ENCODE data around the gene MBTPS1. TPM values are rescaled to one million over a fixed set of nuclear protein-coding genes. Genes with fewer than 3 reads are reported as not detected.
A peak's percentile ranks its signal among the peaks of the same experiment; 100 is the strongest.

Gene MBTPS1
- total RNA-seq, 1 donor from 2014 or later: 70.9 TPM

DNA sequence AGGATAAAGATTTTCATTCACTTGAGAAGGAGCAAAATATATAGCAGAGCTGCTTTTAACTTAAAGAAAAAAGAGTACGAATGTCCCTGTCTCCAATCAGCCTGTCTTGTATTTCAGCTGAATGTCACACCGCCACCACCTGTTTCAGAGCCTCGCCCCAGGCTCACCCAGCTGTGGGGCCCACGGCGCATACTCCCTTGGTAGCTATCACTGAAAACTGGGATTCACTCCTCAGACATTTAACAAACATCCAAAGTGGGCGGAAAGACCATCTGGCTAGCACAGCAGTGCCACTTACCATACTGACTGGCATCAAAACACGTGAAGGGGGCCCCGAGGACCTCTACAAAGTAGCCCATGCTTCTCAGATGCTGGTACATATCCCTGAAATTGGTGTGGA, 48.7 kb downstream of the MBTPS1 start:
- no peaks in the 10 kb centered on the region for H3K27me3 ChIP-seq (ENCODE audit: control insufficient read depth, insufficient read depth, low read length)
- no peak for TF ChIP-seq CTCF (IDR thresholded peaks at IDR 0.05; ENCODE audit: insufficient read depth, low read length, poor library complexity, severe bottlenecking)
- peaks cover 10% of the 10 kb centered on the region for H3K36me3 ChIP-seq (ENCODE audit: control insufficient read depth, insufficient read depth, low read length)
- DNase-seq (ENCODE audit: low read depth): no peak
- H3K4me3 ChIP-seq (ENCODE audit: low read depth, low read length): no peak overlapping the region

DNA sequence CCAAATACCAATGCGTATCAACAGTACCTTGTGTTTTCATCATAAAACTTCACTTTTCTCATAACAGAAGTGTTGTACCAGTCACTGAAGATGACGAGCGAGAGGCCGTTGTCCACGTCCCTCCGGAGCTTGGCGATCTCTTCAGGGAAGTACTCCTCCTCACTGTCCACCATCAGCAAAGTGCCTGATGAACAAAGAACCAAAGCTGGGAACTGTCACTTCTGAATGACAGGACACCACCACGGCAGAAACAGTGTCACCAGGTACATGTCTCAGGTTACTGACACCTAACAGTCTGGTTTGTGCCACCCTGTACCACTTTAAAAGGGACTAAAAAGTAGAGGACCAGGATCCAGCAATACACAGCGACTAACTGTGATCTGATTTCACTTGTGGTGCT, 49.1 kb downstream of the MBTPS1 start:
- Histone ChIP-seq H3K36me3 (ENCODE audit: control insufficient read depth, insufficient read depth, low read length) (peaks cover 10% of the 10 kb centered on the region), H3K27me3 (ENCODE audit: control insufficient read depth, insufficient read depth, low read length) (no peaks in the 10 kb centered on the region), H3K4me3 (ENCODE audit: low read depth, low read length) (no peak overlapping the region)
- DNase-seq (ENCODE audit: low read depth): no peak
- TF ChIP-seq CTCF (IDR thresholded peaks at IDR 0.05; ENCODE audit: insufficient read depth, low read length, poor library complexity, severe bottlenecking): no peak

- DNase-seq (ENCODE audit: low read depth): peak; percentile 14
- H3K27me3 ChIP-seq (ENCODE audit: control insufficient read depth, insufficient read depth, low read length): no peaks in the 10 kb centered on the region
- peak; percentile 83 for TF ChIP-seq CTCF (IDR thresholded peaks at IDR 0.05; ENCODE audit: insufficient read depth, low read length, poor library complexity, severe bottlenecking)
- peaks cover 8% of the 10 kb centered on the region for H3K36me3 ChIP-seq (ENCODE audit: control insufficient read depth, insufficient read depth, low read length)
- no peak overlapping the region for H3K4me3 ChIP-seq (ENCODE audit: low read depth, low read length)
Observed at GRCh38 chr16:84065536-84066132, 51.1 kb downstream of the MBTPS1 start.

DNA sequence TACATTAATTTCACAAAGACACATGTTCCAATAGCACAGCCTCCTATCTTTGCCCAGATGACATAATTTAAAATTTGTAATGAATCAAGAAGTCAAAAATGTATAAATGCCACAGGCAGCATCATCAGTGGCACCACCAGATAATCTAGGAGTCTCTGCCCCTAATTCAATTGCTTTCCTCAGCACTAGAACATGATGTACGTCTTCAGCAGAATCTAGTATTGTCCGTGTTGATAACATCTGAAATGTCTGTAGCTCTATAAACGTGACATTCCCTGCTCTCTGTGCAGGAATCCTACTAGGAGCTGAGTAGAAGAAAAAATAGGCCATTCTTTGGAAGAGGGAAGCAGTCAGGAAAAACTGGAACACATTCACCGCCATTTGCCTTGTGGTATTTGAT, 52.8 kb downstream of the MBTPS1 start:
- no peak for DNase-seq (ENCODE audit: low read depth)
- Histone ChIP-seq H3K36me3 (ENCODE audit: control insufficient read depth, insufficient read depth, low read length) (peaks cover 4% of the 10 kb centered on the region), H3K4me3 (ENCODE audit: low read depth, low read length) (no peak overlapping the region), H3K27me3 (ENCODE audit: control insufficient read depth, insufficient read depth, low read length) (no peaks in the 10 kb centered on the region)
- no peak for TF ChIP-seq CTCF (IDR thresholded peaks at IDR 0.05; ENCODE audit: insufficient read depth, low read length, poor library complexity, severe bottlenecking)

DNA sequence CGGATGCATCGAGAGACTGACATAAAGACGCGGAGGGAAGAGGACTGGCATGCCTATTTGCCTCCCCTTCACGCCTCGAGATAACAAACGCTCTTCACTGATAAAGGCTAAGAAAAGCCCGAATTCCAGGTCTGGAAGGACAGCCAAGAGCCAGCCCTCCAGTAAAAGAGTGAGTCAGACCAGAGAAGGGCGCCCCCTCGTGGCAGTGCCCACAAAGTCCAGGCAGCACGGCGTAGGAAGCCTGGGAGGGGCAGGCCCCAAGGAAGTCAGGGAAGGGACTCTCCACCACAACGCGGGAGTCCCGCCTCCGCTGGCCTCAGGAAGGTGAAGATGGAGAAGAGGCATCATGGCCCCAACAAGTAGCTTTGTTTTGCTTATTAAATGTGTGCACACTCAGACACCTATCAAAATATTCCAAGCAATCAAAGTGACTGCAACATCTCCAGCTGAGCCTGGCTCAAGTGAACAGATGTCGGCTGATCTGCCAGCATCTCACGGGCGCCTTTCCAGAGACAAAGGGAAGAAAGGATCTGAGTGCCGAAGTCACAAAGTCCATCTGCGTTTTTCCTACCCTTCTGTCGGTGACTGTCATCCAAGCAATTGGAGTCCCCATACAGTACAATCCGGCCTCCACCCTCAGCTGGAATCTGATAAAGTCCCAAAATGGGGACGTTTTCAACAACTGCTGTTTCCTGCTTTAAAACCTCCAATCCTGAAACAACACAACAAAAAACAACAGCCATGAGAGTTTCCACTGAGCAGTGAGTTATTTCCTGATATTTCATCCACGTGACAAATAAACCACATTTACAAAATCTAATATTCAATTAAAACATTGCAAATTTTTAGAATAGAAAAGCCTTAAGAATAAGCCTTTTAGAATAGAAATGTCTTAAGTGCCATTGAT, 53.8 kb downstream of the MBTPS1 start:
- Histone ChIP-seq H3K36me3 (ENCODE audit: control insufficient read depth, insufficient read depth, low read length) (peaks cover 4% of the 10 kb centered on the region), H3K4me3 (ENCODE audit: low read depth, low read length) (no peak overlapping the region), H3K27me3 (ENCODE audit: control insufficient read depth, insufficient read depth, low read length) (no peaks in the 10 kb centered on the region)
- peak; percentile 92 for TF ChIP-seq CTCF (IDR thresholded peaks at IDR 0.05; ENCODE audit: insufficient read depth, low read length, poor library complexity, severe bottlenecking)
- peak; percentile 12 for DNase-seq (ENCODE audit: low read depth)

All from kidney epithelial cell (primary cell).